Prostate gland (tissue), 2 donors: ENCODE results near the gene SLC12A8. TPM values are rescaled to one million over a fixed set of nuclear protein-coding genes. Genes with fewer than 3 reads are reported as not detected.

ENCODE experiments used
- DNase-seq: peaks from one replicate; pipeline ENCODE4 v3.0.0-alpha.2; 2019; ENCODE audit warnings: low spot score
- H3K27ac ChIP-seq, 2 donors: fragments of 200-600 bp; sonication (generic); 2 replicates each; pipeline ENCODE4 v1.5.1; 2017 to 2019
- H3K27me3 ChIP-seq: fragments of 200-600 bp; sonication (generic); replicated peaks from 2 replicates; pipeline ENCODE4 v1.5.1; 2019; ENCODE audit not compliant: insufficient read depth
- H3K36me3 ChIP-seq, 2 donors: fragments of 200-600 bp; sonication (generic); 1 replicate in 1 of 2; 2 replicates in 1 of 2; pipeline versions ENCODE4 v1.5.1 to v1.8.1; 2017 to 2019
- H3K4me1 ChIP-seq: fragments of 200-600 bp; sonication (generic); replicated peaks from 2 replicates; pipeline ENCODE4 v1.5.1; 2019
- H3K4me3 ChIP-seq, 2 donors: fragments of 200-600 bp; sonication (generic); 2 replicates each; pipeline ENCODE4 v1.5.1; 2017 to 2019
- H3K9me3 ChIP-seq: fragments of 200-600 bp; sonication (generic); 2 replicates; pipeline ENCODE4 v1.5.1; 2017
- POLR2A ChIP-seq: fragments of 450-650 bp; IDR thresholded peaks from one replicate; pipeline ENCODE4 v1.6.1; 2016; ENCODE audit warnings: antibody characterized with exemption, mild to moderate bottlenecking
- POLR2AphosphoS5 ChIP-seq: sonication (generic); formaldehyde crosslinking; IDR thresholded peaks from one replicate; pipeline ENCODE4 v1.6.1; 2017; ENCODE audit warnings: antibody characterized with exemption
- WGBS: methylation state at CpG from one replicate; pipeline ENCODE4 v1.1.5; 2018; 5-methylcytosine and 5-hydroxymethylcytosine counted together
- intact Hi-C: fragments of 100-400 bp; cut with DNase I; formaldehyde crosslinking; loops from one replicate; pipeline ENCODE4 v1.14.2; 2022
- total RNA-seq, 2 donors: library from RNA; depleted of rRNA; stranded (reverse); fragments of >200 nt; gene quantifications; one replicate each; pipeline ENCODE4 v1.1.0, GENCODE V29; 2016
- TF ChIP-seq, protein P1 (sequence below), 4 experiments: fragments of 200-600 bp in 2 of 4; fragments of 450-650 bp in 2 of 4; sonication (generic) in 2 of 4; IDR thresholded peaks; 1 replicate in 3 of 4; 2 replicates in 1 of 4; pipeline ENCODE4 v1.5.1; 2016 to 2019; ENCODE audit warnings: antibody characterized with exemption in 4 of 4, mild to moderate bottlenecking in 2 of 4, moderate library complexity in 2 of 4

SLC12A8 gene
- total RNA-seq, 2 donors from 2014 or later: 6.5 to 16.4 TPM

- no peaks in the 10 kb centered on the region for H3K4me1 ChIP-seq
- WGBS: 69% methylated on average over 3 of the region's 3 CpGs
- H3K27ac ChIP-seq: no peak overlapping the region
- H3K27me3 ChIP-seq: no peaks in the 10 kb centered on the region
- TF ChIP-seq POLR2AphosphoS5 (no peak), POLR2A (no peak)
- TF ChIP-seq, protein P1, sequence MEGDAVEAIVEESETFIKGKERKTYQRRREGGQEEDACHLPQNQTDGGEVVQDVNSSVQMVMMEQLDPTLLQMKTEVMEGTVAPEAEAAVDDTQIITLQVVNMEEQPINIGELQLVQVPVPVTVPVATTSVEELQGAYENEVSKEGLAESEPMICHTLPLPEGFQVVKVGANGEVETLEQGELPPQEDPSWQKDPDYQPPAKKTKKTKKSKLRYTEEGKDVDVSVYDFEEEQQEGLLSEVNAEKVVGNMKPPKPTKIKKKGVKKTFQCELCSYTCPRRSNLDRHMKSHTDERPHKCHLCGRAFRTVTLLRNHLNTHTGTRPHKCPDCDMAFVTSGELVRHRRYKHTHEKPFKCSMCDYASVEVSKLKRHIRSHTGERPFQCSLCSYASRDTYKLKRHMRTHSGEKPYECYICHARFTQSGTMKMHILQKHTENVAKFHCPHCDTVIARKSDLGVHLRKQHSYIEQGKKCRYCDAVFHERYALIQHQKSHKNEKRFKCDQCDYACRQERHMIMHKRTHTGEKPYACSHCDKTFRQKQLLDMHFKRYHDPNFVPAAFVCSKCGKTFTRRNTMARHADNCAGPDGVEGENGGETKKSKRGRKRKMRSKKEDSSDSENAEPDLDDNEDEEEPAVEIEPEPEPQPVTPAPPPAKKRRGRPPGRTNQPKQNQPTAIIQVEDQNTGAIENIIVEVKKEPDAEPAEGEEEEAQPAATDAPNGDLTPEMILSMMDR (IDR thresholded peaks at IDR 0.05): no peak
- intact Hi-C loops: loop anchor here (5.0 kb wide), 1 partner anchor 50 kb away; no protein-coding TSS in a partner anchor
- H3K4me3 ChIP-seq: no peak overlapping the region
- DNase-seq: no peak
- no peaks in the 10 kb centered on the region for H3K9me3 ChIP-seq
- H3K36me3 ChIP-seq: no peaks in the 10 kb centered on the region
These were observed 145.3 kb downstream of the SLC12A8 start for GRCh38 chr3:125067225-125067624.

DNA sequence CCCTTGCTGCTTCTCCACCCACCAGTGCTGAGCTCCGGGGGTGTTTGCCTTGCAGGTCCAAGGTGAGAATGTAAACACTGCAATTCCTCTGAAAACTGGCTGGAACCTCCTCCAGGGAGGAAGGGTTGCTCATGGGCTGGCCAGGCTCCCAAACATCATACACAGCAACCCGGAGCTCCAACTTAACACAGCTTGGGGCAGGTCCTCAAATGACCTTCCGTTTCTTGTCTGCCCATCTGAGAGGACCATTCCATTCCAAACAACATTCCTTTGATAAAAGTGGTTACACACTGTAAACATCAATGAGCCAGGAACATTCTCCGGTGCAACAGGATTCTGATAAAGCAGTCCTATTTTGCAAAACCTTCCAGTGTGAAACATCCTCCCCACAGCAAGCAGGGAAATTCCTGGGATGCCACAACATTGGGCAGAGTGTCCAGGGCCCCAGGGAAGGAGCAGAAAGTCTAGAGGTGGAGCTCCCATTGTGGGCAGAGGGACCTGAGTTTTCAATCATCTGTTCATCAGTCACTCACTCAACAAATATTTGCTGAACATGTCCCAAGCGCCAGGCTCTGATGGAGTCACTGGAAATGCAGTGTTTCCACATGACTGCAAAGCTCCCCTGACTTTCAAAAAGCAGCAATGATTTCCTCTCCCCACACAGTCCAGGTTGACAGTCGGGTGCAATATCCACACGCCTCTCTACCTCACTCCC lies 149.5 kb downstream of the SLC12A8 start:
- Histone ChIP-seq H3K36me3 (no peaks in the 10 kb centered on the region), H3K27ac (peak overlapping the region in 1 of 2 donors; percentile 16), H3K4me3 (no peak overlapping the region), H3K9me3 (no peaks in the 10 kb centered on the region), H3K27me3 (no peaks in the 10 kb centered on the region), H3K4me1 (no peaks in the 10 kb centered on the region)
- WGBS: 28% methylated on average over 7 of the region's 7 CpGs
- DNase-seq: peak; percentile 53
- intact Hi-C loops: no loop called here
- TF ChIP-seq POLR2A: no peak
- peak; percentile 71 for TF ChIP-seq POLR2AphosphoS5

- intact Hi-C loops: no loop called here
- Histone ChIP-seq H3K36me3 (no peaks in the 10 kb centered on the region), H3K4me1 (no peaks in the 10 kb centered on the region), H3K9me3 (no peaks in the 10 kb centered on the region), H3K27me3 (no peaks in the 10 kb centered on the region), H3K27ac (peak overlapping the region in 1 of 2 donors; percentile 53), H3K4me3 (no peak overlapping the region)
- TF ChIP-seq, protein P1 (IDR thresholded peaks at IDR 0.05): no peak
- TF ChIP-seq POLR2AphosphoS5: no peak
- no peak for TF ChIP-seq POLR2A
- DNase-seq: no peak
- 78% methylated on average over 5 of the region's 5 CpGs for WGBS
These were observed 150.9 kb downstream of the SLC12A8 start for GRCh38 chr3:125061646-125062045.

GRCh38 chr3:125061170-125061569 lies 151.4 kb downstream of the SLC12A8 start:
- H3K9me3 ChIP-seq: no peaks in the 10 kb centered on the region
- TF ChIP-seq, protein P1 (IDR thresholded peaks at IDR 0.05): no peak
- no peak for TF ChIP-seq POLR2A
- TF ChIP-seq POLR2AphosphoS5: peak; percentile 49
- no peaks in the 10 kb centered on the region for H3K36me3 ChIP-seq
- no peak overlapping the region for H3K4me3 ChIP-seq
- no peaks in the 10 kb centered on the region for H3K4me1 ChIP-seq
- H3K27ac ChIP-seq: peak overlapping the region in 1 of 2 donors; percentile 53
- H3K27me3 ChIP-seq: no peaks in the 10 kb centered on the region
- WGBS: 64% methylated on average over 4 of the region's 4 CpGs
- DNase-seq: no peak
- intact Hi-C loops: no loop called here

DNA sequence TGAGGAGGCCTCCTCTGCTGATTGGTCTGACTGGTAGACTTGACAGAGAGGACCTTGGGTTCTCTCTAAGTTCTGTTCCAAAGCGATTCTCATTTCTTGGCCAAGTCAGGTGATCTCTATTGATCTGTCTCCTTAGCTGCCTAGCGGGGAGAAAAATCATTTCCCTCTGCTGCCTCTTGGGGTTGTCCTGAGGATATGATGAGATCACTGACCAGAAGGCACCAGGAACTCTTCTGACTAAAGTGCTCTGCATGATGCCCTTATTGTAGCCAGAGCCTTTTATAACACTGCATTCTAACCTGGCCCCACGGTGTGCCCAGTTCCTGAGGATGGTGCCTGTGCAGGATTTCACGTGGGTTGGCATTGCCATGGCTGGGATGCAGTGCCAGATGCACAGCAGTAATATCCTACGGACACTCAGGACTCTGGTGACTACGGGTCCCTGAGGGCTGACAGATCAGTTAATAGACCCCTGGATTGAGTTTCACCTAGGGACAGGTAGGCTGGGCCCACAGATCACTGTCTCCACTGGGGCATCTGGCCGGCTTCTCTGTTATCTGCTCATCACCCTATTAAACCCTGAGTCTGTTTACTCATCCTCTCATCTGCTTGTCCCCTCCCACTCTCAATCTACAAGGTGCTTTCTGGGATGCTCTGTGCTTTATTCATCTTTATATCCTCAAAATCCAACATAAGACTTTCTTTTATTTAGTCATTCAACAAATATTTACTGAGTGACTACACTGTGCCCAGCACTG lies 152.9 kb downstream of the SLC12A8 start:
- TF ChIP-seq, protein P1 (IDR thresholded peaks at IDR 0.05): no peak
- TF ChIP-seq POLR2A (no peak), POLR2AphosphoS5 (no peak)
- Histone ChIP-seq H3K27ac (no peak overlapping the region), H3K4me3 (no peak overlapping the region), H3K4me1 (no peaks in the 10 kb centered on the region), H3K27me3 (no peaks in the 10 kb centered on the region), H3K9me3 (no peaks in the 10 kb centered on the region), H3K36me3 (no peaks in the 10 kb centered on the region)
- no peak for DNase-seq
- intact Hi-C loops: loop anchor here (5.0 to 10.0 kb wide), 2 partner anchors 83 to 535 kb away; partner anchors contain the start of gene OSBPL11
- 66% methylated on average over 7 of the region's 7 CpGs for WGBS
